HepG2 (cell line): ENCODE results near the gene TSTD1. TPM values are rescaled to one million over a fixed set of nuclear protein-coding genes. Genes with fewer than 3 reads are reported as not detected.

Source experiments
- ATAC-seq: fragments of 200-7000 bp; cut with Tn5 transposase; 3 replicates; pipeline ENCODE4 v1.9.1; 2020; ENCODE audit warnings: mild to moderate bottlenecking, moderate library complexity
- BruUV-seq: library from RNA; stranded (reverse); fragments of 400-500 nt; replicated peaks from 2 replicates; lab custom pipeline; 2021; lab: Mats Ljungman, UMichigan
- CTCF ChIA-PET: fragments of 300-600 bp; formaldehyde crosslinking; extraction: SDS; loops from one replicate; lab custom pipeline; 2021; ENCODE audit warnings: low total read pairs, inconsistent platforms, low intra/inter-chr PET ratio; lab: Yijun Ruan, JAX
- POLR2A ChIA-PET: fragments of 350-600 bp; sonication (Branson Sonifier 250); formaldehyde crosslinking; loops from one replicate; lab custom pipeline; 2020; ENCODE audit warnings: antibody characterized with exemption, inconsistent platforms; lab: Yijun Ruan, JAX
- DNase-seq: peaks from one replicate; pipeline ENCODE4 v3.0.0-alpha.2; 2015; ENCODE audit warnings: low spot score
- FAIRE-seq: peaks from 3 replicates; lab custom pipeline; 2011; peaks lifted over from hg19 to GRCh38; lab: Jason Lieb, UNC
- H2AFZ ChIP-seq: one replicate; pipeline ENCODE4 v1.6.1; 2011; ENCODE audit warnings: low read length, inconsistent platforms
- H3K27ac ChIP-seq: fragments of 300-600 bp; 3 replicates; pipeline ENCODE4 v1.8.0; 2011; ENCODE audit warnings: mixed run types, mild to moderate bottlenecking, mixed read lengths, low read length, inconsistent platforms; ENCODE audit not compliant: insufficient read depth; ENCODE audit errors: extremely low read length
- H3K27me3 ChIP-seq, 2 experiments: fragments of 200-600 bp in 1 of 2; 2 replicates in 1 of 2; 3 replicates in 1 of 2; pipeline versions ENCODE4 v1.6.0 to v1.8.0; 2011; ENCODE audit warnings: low read length in 2 of 2, mild to moderate bottlenecking in 2 of 2, moderate library complexity in 2 of 2, inconsistent platforms in 1 of 2; ENCODE audit not compliant: insufficient read depth in 2 of 2, control insufficient read depth in 1 of 2
- H3K36me3 ChIP-seq, 2 experiments: fragments of 200-600 bp in 1 of 2; replicated peaks in 1 of 2; 2 replicates in 1 of 2; 3 replicates in 1 of 2; pipeline versions ENCODE4 v1.5.1 to v1.8.0; 2011; ENCODE audit warnings: low read length in 2 of 2, inconsistent platforms in 1 of 2; ENCODE audit not compliant: insufficient read depth in 2 of 2, control insufficient read depth in 1 of 2
- H3K4me1 ChIP-seq: 2 replicates; pipeline ENCODE4 v1.5.1; 2012; ENCODE audit warnings: low read length, inconsistent platforms; ENCODE audit not compliant: insufficient read depth
- H3K4me2 ChIP-seq: 2 replicates; pipeline ENCODE4 v1.6.0; 2011; ENCODE audit warnings: low read depth, low read length, inconsistent platforms
- H3K4me3 ChIP-seq, 3 experiments: fragments of 200-600 bp in 1 of 3; sonication (generic), shearing (Covaris generic) in 1 of 3; replicated peaks in 1 of 3; 2 replicates each; pipeline ENCODE4 v1.5.1; 2011 to 2016; ENCODE audit warnings: low read length in 3 of 3, inconsistent platforms in 2 of 3, low read depth in 2 of 3, mild to moderate bottlenecking in 2 of 3, control low read depth in 1 of 3, mixed read lengths in 1 of 3; ENCODE audit not compliant: insufficient read depth in 1 of 3
- H3K79me2 ChIP-seq: one replicate; pipeline ENCODE4 v1.6.1; 2011; ENCODE audit warnings: low read length, inconsistent platforms; ENCODE audit not compliant: insufficient read depth
- H3K9ac ChIP-seq: 2 replicates; pipeline ENCODE4 v1.6.0; 2011; ENCODE audit warnings: mild to moderate bottlenecking, low read depth, low read length, inconsistent platforms; ENCODE audit not compliant: insufficient read depth
- H3K9me3 ChIP-seq: 2 replicates; pipeline ENCODE4 v1.5.1; 2012; ENCODE audit warnings: mild to moderate bottlenecking, low read length
- H4K20me1 ChIP-seq: 2 replicates; pipeline ENCODE4 v1.6.0; 2011; ENCODE audit warnings: inconsistent platforms, mild to moderate bottlenecking, low read length, moderate library complexity; ENCODE audit not compliant: insufficient read depth
- CBX1 ChIP-seq: IDR thresholded peaks from one replicate; pipeline ENCODE4 v1.6.1; 2016; ENCODE audit warnings: antibody characterized with exemption, low read depth
- ERF ChIP-seq: IDR thresholded peaks from 2 replicates; pipeline ENCODE4 v1.6.1; 2018; ENCODE audit warnings: missing biosample characterization, missing genetic modification reagents
- FOSL2 ChIP-seq: sonication (generic); formaldehyde crosslinking; IDR thresholded peaks from 2 replicates; pipeline ENCODE4 v1.4.0; 2020; ENCODE audit warnings: missing genetic modification reagents
- MAFG ChIP-seq: sonication (generic); formaldehyde crosslinking; IDR thresholded peaks from 2 replicates; pipeline ENCODE4 v1.5.1; 2020; ENCODE audit warnings: mild to moderate bottlenecking, missing genetic modification reagents
- NFIB ChIP-seq: sonication (generic); formaldehyde crosslinking; IDR thresholded peaks from 2 replicates; pipeline ENCODE4 v1.9.0; 2021; ENCODE audit warnings: missing genetic modification reagents, mild to moderate bottlenecking, borderline replicate concordance
- TAF15 ChIP-seq: fragments of 200-400 bp; formaldehyde crosslinking; IDR thresholded peaks from one replicate; pipeline ENCODE4 v1.6.1; 2018; ENCODE audit warnings: mild to moderate bottlenecking, low read depth, low read length; ENCODE audit not compliant: poor library complexity, severe bottlenecking
- ZFY ChIP-seq: sonication (generic); formaldehyde crosslinking; IDR thresholded peaks from 2 replicates; pipeline ENCODE4 v1.4.0; 2020; ENCODE audit warnings: missing genetic modification reagents
- ZFYVE20 ChIP-seq: sonication (generic); formaldehyde crosslinking; IDR thresholded peaks from 2 replicates; pipeline ENCODE4 v1.8.0; 2023; ENCODE audit warnings: low read depth, mild to moderate bottlenecking, moderate library complexity, missing genetic modification reagents, borderline replicate concordance
- ZHX1 ChIP-seq: sonication (generic); formaldehyde crosslinking; IDR thresholded peaks from 2 replicates; pipeline ENCODE4 v1.8.1; 2022; ENCODE audit warnings: low read depth, mild to moderate bottlenecking, missing genetic modification reagents
- ZNF20 ChIP-seq: sonication (generic); formaldehyde crosslinking; IDR thresholded peaks from 2 replicates; pipeline ENCODE4 v1.4.0; 2020; ENCODE audit warnings: mild to moderate bottlenecking, moderate library complexity, missing genetic modification reagents
- ZNF30 ChIP-seq: sonication (generic); formaldehyde crosslinking; IDR thresholded peaks from 2 replicates; pipeline ENCODE4 v1.5.0; 2020; ENCODE audit warnings: mild to moderate bottlenecking, missing genetic modification reagents
- ZNF382 ChIP-seq: sonication (generic); formaldehyde crosslinking; IDR thresholded peaks from 2 replicates; pipeline ENCODE4 v1.5.0; 2020; ENCODE audit warnings: missing genetic modification reagents, mild to moderate bottlenecking, borderline replicate concordance
- ZNF672 ChIP-seq: sonication (generic); formaldehyde crosslinking; IDR thresholded peaks from 2 replicates; pipeline ENCODE4 v1.8.1; 2022; ENCODE audit warnings: missing genetic modification reagents
- ZNF772 ChIP-seq: sonication (generic); formaldehyde crosslinking; IDR thresholded peaks from 2 replicates; pipeline ENCODE4 v1.5.0; 2020; ENCODE audit warnings: mild to moderate bottlenecking, missing genetic modification reagents
- ZNF777 ChIP-seq: sonication (generic); formaldehyde crosslinking; IDR thresholded peaks from 2 replicates; pipeline ENCODE4 v1.4.0; 2020; ENCODE audit warnings: missing genetic modification reagents
- WGBS: methylation state at CpG from one replicate; pipeline ENCODE4 v1.1.6; 2017; ENCODE audit warnings: low lambda C conversion rate; 5-methylcytosine and 5-hydroxymethylcytosine counted together
- in situ Hi-C: cut with HindIII; loops from 2 replicates; pipeline ENCODE4 v1.10.0; 2017; ENCODE audit warnings: low pct_unique_long_range_greater_than_20kb; ENCODE audit not compliant: extremely low pct_ligation_motif_present
- intact Hi-C: fragments of 100-400 bp; cut with micrococcal nuclease; formaldehyde crosslinking; loops from one replicate; pipeline ENCODE4 v1.10.0; 2022; ENCODE audit not compliant: unreplicated experiment
- polyA plus RNA-seq, 8 experiments: library from polyadenylated mRNA; depleted of rRNA in 3 of 8; stranded (reverse) in 7 of 8; unstranded in 1 of 8; fragments of >200 nt; fragmentation: Illumina TruSeq in 4 of 8; extraction: Trizol in 4 of 8; gene quantifications; 2 replicates each; pipeline versions ENCODE4 v1.2.1 to v1.2.3, GENCODE V29; 2011 to 2016; ENCODE audit warnings: low read depth in 4 of 8, missing spikeins in 1 of 8, mixed read lengths in 1 of 8; ENCODE audit not compliant: insufficient read depth in 1 of 8
- total RNA-seq, 5 experiments: library from RNA; depleted of rRNA; stranded (reverse); fragments of >200 nt; fragmentation: Illumina TruSeq; extraction: Trizol; gene quantifications; 2 replicates each; pipeline ENCODE4 v1.2.3, GENCODE V29; 2016; ENCODE audit warnings: low read depth in 1 of 5

Gene TSTD1
- total and polyA plus RNA-seq, 2 of the 13 experiments (the other 11 are each of a cell fraction or from before 2014, with no cell fraction given): 0.15 to 0.31 TPM

GRCh38 chr1:161039546-161039945 lies 782 bp upstream of the TSTD1 start:
- Histone ChIP-seq H4K20me1 (no peaks in the 10 kb centered on the region), H3K27me3 (no peaks in the 10 kb centered on the region), H3K27ac (no peak overlapping the region), H3K4me3 (no peak overlapping the region), H3K4me2 (no peak overlapping the region), H3K79me2 (peaks cover 5% of the 10 kb centered on the region), H2AFZ (no peak overlapping the region), H3K9me3 (no peaks in the 10 kb centered on the region), H3K4me1 (peaks cover 23% of the 10 kb centered on the region), H3K9ac (no peak overlapping the region), H3K36me3 (peaks cover 13 to 39% of the 10 kb centered on the region in 2 experiments)
- CTCF ChIA-PET: no interaction called here
- in situ Hi-C loops (no loop called here), intact Hi-C loops (no loop called here)
- POLR2A ChIA-PET: no interaction called here
- FAIRE-seq (no peak), DNase-seq (no peak), ATAC-seq (no peak)
- BruUV-seq: no TSS peak
- TF ChIP-seq FOSL2 (no peak), NFIB (CRISPR knock-in tag) (no peak), ZFYVE20 (CRISPR knock-in tag) (no peak), ZNF772 (CRISPR knock-in tag) (no peak), ZNF20 (CRISPR knock-in tag) (no peak), ZNF777 (no peak), ZNF30 (no peak), ZFY (CRISPR knock-in tag) (no peak), MAFG (CRISPR knock-in tag) (no peak), CBX1 (no peak), ZNF672 (CRISPR knock-in tag) (no peak), ZNF382 (CRISPR knock-in tag) (no peak), ERF (no peak), ZHX1 (CRISPR knock-in tag) (no peak), TAF15 (no peak)
- 94% methylated on average over 5 of the region's 5 CpGs for WGBS
